ENCODE data around the gene INO80B.
"Not testable (repeated sequence)": the region's sequence is repeated elsewhere in the genome, so short reads cannot be mapped to it uniquely, and the experiment has no call there.

- TF ChIP-seq, protein P1, sequence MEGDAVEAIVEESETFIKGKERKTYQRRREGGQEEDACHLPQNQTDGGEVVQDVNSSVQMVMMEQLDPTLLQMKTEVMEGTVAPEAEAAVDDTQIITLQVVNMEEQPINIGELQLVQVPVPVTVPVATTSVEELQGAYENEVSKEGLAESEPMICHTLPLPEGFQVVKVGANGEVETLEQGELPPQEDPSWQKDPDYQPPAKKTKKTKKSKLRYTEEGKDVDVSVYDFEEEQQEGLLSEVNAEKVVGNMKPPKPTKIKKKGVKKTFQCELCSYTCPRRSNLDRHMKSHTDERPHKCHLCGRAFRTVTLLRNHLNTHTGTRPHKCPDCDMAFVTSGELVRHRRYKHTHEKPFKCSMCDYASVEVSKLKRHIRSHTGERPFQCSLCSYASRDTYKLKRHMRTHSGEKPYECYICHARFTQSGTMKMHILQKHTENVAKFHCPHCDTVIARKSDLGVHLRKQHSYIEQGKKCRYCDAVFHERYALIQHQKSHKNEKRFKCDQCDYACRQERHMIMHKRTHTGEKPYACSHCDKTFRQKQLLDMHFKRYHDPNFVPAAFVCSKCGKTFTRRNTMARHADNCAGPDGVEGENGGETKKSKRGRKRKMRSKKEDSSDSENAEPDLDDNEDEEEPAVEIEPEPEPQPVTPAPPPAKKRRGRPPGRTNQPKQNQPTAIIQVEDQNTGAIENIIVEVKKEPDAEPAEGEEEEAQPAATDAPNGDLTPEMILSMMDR (IDR thresholded peaks at IDR 0.05): not testable (repeated sequence)
- not testable (repeated sequence) for TF ChIP-seq ZFX (IDR thresholded peaks at IDR 0.05; ENCODE audit: borderline replicate concordance)
These were observed 15.9 kb downstream of the INO80B start for GRCh38 chr2:74470742-74471141.

Data from 22Rv1 (cell line).